T follicular helper cell (primary cell): ENCODE results near the gene CISD2.
A peak's percentile ranks its signal among the peaks of the same experiment; 100 is the strongest.
"Not testable (repeated sequence)": the region's sequence is repeated elsewhere in the genome, so short reads cannot be mapped to it uniquely, and the experiment has no call there.

ENCODE experiments used
- DNase-seq: peaks from one replicate; pipeline ENCODE4 v3.0.0-alpha.2; 2020; ENCODE audit warnings: low read depth
- total RNA-seq, 2 experiments: gene quantifications; one replicate each; lab custom pipeline; 2026; lab: John Stamatoyannopoulos, UW

CISD2 gene
- total RNA-seq, result 24.3 to 26.3 reads per million in 2 experiments

- peak; percentile 88 for DNase-seq
Measured at GRCh38 chr4:102868781-102869568, at the start of gene CISD2. Gene CISD2, plus strand, starts transcription at chr4:102868992. Its CDS starts 93 bp downstream, at chr4:102869085.

GRCh38 chr4:102819100-102819499, 49.7 kb upstream of the CISD2 start:
- DNase-seq, result not testable (repeated sequence)

- DNase-seq, result peak; percentile 33
Measured at GRCh38 chr4:102819588-102820365, 49.0 kb upstream of the CISD2 start.

GRCh38 chr4:102823464-102823863, 45.3 kb upstream of the CISD2 start:
- no peak for DNase-seq

GRCh38 chr4:102823897-102824296, 44.9 kb upstream of the CISD2 start:
- DNase-seq, result no peak

GRCh38 chr4:102824398-102824797, 44.4 kb upstream of the CISD2 start:
- no peak for DNase-seq

GRCh38 chr4:102825261-102826091, 43.3 kb upstream of the CISD2 start:
- DNase-seq, result peak; percentile 7

- DNase-seq, result no peak
Measured at GRCh38 chr4:102826105-102826889, 42.5 kb upstream of the CISD2 start.

GRCh38 chr4:102826890-102827673, 41.7 kb upstream of the CISD2 start, which contains the start of gene UBE2D3:
Gene UBE2D3, minus strand, starts transcription at chr4:102827551. Its CDS starts 1,043 bp downstream, at chr4:102826508.
- DNase-seq, result peak; percentile 93

- peak; percentile 99 for DNase-seq
Measured at GRCh38 chr4:102827674-102828496, 40.9 kb upstream of the CISD2 start.

- no peak for DNase-seq
Measured at GRCh38 chr4:102828497-102828808, 40.3 kb upstream of the CISD2 start.

GRCh38 chr4:102829803-102830202, 39.0 kb upstream of the CISD2 start:
- DNase-seq, result no peak

GRCh38 chr4:102832105-102832504, 36.7 kb upstream of the CISD2 start:
- no peak for DNase-seq

GRCh38 chr4:102832667-102833066, 36.1 kb upstream of the CISD2 start:
- DNase-seq, result no peak

- DNase-seq, result no peak
Measured at GRCh38 chr4:102836596-102836995, 32.2 kb upstream of the CISD2 start.

GRCh38 chr4:102842367-102842766, 26.4 kb upstream of the CISD2 start:
- DNase-seq, result no peak

GRCh38 chr4:102843273-102843672, 25.5 kb upstream of the CISD2 start:
- DNase-seq, result no peak

GRCh38 chr4:102843938-102844337, 24.9 kb upstream of the CISD2 start:
- no peak for DNase-seq

- DNase-seq, result no peak
Measured at GRCh38 chr4:102847687-102848086, 21.1 kb upstream of the CISD2 start.
